Ishikawa (cell line): ENCODE results near the gene FAM177A1.
A peak's percentile ranks its signal among the peaks of the same experiment; 100 is the strongest.
"Not testable (repeated sequence)": the region's sequence is repeated elsewhere in the genome, so short reads cannot be mapped to it uniquely, and the experiment has no call there.

ENCODE experiments used
- CEBPB ChIP-seq: IDR thresholded peaks from 2 replicates; pipeline ENCODE4 v1.6.1; 2012
- EP300 ChIP-seq: IDR thresholded peaks from 2 replicates; pipeline ENCODE4 v1.6.1; 2012; ENCODE audit warnings: borderline replicate concordance
- NFIC ChIP-seq: IDR thresholded peaks from 2 replicates; pipeline ENCODE4 v1.6.1; 2012
- RAD21 ChIP-seq: IDR thresholded peaks from 2 replicates; pipeline ENCODE4 v1.6.1; 2012; ENCODE audit warnings: low read depth
- YY1 ChIP-seq: IDR thresholded peaks from 2 replicates; pipeline ENCODE4 v1.6.1; 2012; ENCODE audit warnings: low read depth
- TF ChIP-seq, protein P1 (sequence below): IDR thresholded peaks from 2 replicates; pipeline ENCODE4 v1.6.1; 2012

DNA sequence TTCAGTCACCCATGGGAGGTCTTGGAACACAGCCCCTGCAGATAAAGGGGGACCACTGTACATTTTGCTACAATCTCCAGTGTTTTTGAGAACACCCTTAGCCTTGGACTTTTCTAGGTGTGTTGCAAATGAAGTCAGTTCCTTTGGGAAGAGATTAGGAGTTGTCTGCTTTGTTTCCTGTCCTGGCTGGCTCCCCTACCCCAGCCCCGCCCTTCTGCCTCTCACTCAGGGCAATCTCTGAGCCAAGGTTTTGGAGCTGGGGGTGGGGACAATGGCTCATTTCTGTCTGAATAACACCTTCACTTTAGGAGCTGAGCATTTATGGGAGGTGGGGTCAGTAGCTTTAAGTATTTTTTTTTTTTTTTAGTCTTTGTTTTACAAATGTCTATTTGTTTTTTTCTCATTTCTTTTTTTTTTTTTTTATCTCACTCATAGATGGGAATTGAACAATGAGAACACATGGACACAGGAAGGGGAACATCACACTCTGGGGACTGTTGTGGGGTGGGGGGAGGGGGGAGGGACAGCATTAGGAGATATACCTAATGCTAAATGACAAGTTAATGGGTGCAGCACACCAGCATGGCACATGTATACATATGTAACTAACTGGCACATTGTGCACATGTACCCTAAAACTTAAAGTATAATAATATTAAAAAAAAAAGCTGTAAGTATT lies 15.2 kb downstream of the FAM177A1 start:
- TF ChIP-seq RAD21, YY1, EP300, CEBPB: not testable (repeated sequence)
- TF ChIP-seq, protein P1, sequence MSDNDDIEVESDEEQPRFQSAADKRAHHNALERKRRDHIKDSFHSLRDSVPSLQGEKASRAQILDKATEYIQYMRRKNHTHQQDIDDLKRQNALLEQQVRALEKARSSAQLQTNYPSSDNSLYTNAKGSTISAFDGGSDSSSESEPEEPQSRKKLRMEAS, result not testable (repeated sequence)
- peak; percentile 25; the same call in 1 of the 2 replicates for TF ChIP-seq NFIC
